Stimulated activated CD8-positive, alpha-beta memory T cell treated with anti-CD3 and anti-CD28 coated beads, Interleukin-12 subunit alpha, Interleukin-12 subunit beta, amount 100 ng/mL, for 4 hours (primary cell): Measurements from ENCODE around the gene PIM3.
"Not testable (repeated sequence)": the region's sequence is repeated elsewhere in the genome, so short reads cannot be mapped to it uniquely, and the experiment has no call there.

ENCODE experiments used
- DNase-seq: peaks from one replicate; pipeline ENCODE4 v3.0.0-alpha.2; 2020; ENCODE audit warnings: low read depth

The PIM3 gene

DNA sequence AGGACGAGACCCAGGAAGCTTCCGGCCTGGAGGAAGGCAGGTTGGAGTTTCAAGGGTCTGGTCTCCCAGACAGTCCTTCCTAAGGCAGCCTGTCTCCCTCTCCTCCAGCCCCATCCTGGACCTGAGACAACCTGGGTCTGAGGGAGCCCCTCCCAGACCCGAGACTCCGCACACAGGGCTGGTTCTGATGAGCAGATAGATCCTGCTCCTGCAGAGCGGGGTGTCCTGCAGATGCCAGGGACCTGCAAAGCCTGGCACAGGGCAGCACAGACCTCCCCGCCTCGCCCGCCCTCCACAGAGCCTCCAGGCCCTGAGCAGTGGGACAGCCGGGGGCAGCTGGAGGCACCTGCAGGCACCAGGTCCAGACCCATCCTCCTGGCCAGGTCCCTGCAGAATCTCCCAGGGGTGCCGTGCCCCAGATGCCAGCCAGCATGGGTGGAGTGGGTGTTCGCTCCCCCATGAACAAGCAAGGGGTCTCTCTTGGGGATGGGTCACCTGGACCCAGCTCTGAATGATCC, 7.8 kb downstream of the PIM3 start:
- no peak for DNase-seq

GRCh38 chr22:49968831-49969661, 8.5 kb downstream of the PIM3 start:
- no peak for DNase-seq

- no peak for DNase-seq
These were observed 9.4 kb downstream of the PIM3 start for GRCh38 chr22:49969751-49970527.

GRCh38 chr22:49970528-49971231, 10.1 kb downstream of the PIM3 start:
- DNase-seq: peak; percentile 93

DNA sequence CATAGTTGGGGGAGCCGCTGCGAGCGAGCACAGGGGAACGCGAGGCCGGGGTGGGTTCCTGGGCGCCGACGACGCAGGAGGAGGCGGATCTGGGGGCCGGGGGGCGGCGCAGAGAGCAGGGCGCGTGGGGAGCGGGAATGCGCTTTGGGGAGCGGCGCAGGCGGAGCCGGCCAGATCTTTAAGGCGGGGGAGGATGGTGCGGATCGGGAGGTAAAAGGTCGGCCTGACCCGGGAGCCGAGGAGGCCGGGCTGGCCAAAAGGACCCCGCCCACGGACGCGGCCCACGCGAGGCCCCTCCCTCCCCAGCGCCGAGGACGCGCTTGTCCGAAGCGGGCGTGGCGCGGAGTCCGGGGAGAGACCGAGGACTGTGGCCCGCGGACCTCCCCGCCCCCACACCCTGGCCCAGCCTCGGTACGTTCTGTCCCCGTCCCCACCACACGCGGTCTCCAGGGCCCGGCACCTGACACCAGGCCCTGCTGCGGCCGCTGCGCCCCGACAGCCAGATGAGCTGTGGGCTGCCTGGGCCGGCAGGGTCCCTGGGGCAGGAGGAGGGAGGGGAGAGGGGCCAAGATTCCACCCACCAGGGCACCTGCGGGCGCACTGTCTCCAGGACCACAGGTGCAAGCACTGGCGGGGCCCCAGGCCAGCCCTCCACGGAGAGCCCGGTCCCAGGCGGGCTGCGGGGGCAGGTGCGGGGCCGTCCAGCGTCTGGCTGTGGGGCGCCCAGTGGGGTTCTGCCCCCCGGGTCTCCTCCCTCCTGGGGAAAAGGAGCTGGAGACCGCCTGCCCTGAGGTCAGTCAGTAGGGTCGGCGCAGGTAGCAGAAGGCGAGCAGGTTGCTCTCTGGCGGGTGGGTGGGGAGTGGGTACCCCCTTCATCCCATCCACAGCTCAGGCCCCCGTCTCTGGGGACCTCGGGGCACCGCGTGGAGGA, 10.9 kb downstream of the PIM3 start:
- DNase-seq: peak; percentile 76

- DNase-seq: peak; percentile 29
These were observed 11.8 kb downstream of the PIM3 start for GRCh38 chr22:49972163-49973017.

DNA sequence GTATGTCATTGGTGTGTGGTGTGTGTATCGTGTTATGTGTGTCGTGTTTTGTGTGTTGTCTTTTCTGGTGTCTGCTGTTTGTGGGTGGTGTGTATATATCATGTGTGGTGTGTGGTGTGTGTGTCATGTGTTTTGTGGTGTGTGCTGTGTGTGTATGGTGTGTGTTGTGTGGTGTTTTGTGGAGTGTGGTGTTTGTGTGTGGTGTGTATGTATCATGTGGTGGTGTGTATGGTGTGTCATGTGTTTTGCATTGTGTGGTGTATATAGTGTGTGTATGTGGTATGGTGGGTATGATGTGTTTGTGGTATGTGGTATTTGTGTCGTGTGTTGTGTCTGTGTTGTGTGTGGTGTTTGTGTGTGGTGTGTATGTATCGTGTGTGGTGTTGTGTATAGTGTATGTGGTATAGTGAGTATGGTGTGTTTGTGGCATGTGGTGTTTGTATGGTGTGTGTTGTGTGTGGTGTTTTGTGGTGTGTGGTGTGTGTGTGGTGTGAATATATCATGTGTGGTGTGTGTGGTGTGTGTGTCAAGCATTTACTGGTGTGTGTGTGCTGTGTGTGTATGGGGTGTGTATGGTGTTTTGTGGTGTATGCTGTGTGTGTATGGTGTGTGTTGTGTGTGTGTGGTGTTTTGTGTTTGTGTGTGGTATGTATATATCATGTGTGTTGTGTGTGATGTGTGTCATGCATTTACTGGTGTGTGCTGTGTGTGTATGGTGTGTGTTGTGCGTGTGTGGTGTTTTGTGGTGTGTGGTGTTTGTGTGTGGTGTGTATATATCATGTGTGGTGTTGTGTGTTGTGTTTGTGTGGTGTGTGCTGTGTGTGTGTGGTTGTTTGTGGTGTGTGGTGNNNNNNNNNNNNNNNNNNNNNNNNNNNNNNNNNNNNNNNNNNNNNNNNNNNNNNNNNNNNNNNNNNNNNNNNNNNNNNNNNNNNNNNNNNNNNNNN, 12.7 kb downstream of the PIM3 start:
- no peak for DNase-seq

DNA sequence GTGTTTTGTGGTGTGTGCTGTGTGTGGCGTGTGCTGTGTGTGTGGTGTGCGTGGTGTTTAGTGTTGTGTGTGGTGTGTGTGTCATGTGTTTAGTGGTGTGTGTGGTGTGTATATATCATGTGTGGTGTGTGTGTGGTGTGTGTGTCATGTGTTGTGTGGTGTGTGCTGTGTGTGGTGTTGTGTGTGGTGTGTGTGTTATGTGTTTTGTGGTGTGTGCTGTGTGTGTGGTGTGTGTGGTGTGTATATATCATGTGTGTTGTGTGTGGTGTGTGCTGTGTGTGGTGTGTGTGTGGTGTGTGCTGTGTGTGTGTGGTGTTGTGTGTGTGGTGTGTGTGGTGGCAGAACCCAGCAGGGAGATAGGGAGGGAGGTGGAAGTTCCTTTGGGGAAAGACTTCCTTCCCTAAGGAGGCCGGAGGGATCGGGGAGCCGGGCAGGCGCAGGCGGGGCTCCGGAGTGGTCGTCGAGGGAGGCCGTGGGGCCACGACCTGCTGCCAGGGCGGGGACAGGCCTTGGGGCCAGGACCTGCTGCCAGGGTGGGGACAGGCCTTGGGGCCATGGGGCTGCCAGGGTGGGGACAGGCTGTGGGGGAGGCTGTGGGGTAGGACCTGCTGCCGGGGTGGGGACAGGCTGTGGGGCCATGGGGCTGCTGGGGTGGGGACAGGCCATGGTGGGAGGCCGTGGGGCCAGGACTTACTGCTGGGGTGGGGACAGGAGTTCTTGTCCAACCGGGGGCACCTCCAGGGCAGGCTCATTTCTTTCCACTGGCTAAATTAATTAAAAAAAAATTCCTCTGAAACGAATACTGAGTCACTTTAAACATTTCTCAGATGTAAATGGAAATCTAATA, 15.2 kb downstream of the PIM3 start:
- peak; percentile 40 for DNase-seq

GRCh38 chr22:49976439-49977175, 16.0 kb downstream of the PIM3 start:
- DNase-seq: peak; percentile 39

DNA sequence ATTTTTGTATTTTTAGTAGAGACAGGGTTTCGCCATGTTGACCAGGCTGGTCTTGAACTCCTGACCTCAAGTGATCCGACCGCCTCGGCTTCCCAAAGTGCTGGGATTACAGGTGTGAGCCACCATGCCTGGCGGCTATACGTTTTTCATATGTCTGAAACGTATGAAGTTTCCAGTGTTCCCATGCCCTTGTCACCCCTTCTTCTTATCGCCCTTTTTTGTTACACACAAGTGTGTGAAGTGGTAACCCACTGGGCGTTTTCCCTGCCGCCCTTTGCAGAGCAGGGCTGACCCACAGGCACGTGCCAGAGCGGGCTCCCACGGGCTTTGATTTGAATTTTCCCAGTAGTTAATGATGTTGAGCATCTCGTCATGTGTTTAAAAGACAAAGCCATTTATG, 17.0 kb downstream of the PIM3 start:
- DNase-seq: no peak

- no peak for DNase-seq
These were observed 19.2 kb downstream of the PIM3 start for GRCh38 chr22:49979587-49980264.

DNA sequence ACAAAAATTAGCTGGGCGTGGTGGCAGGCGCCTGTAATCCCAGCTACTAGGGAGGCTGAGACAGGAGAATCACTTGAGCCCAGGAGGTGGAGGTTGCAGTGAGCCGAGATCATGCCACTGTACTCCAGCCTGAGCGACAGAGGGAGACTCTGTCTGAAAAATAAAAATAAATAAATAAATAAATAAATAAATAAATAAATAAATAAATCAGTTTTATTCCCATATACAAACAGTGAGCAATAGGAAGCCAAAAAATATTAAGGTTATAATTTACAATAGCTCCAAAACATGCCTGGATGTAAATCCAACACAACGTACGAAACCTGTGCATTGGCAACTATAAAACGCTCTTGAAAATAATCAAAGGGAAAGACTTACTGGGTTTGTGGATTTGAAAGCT, 21.2 kb downstream of the PIM3 start:
- not testable (repeated sequence) for DNase-seq

GRCh38 chr22:49983148-49984042, 22.8 kb downstream of the PIM3 start:
- DNase-seq: peak; percentile 33

DNA sequence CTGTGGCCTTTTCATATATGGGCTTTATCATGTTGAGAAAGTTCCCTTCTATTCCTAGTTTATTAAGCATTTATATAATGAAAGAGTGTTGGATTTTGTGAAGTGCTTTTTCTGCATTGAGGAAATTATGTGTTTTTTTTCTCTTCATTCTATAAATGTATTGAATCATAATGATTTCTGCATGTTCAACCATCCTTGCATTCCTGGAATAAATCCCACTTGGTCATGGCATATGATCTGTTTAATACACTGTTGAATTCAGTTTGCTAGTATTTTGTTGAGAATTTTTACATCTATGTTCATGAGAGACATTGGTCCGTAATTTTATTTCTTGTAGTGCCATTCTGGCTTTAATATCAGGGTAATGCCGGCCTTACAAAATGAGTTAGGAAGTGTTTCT, 25.8 kb downstream of the PIM3 start:
- no peak for DNase-seq

- DNase-seq: not testable (repeated sequence)
These were observed 29.3 kb downstream of the PIM3 start for GRCh38 chr22:49989826-49990225.

DNA sequence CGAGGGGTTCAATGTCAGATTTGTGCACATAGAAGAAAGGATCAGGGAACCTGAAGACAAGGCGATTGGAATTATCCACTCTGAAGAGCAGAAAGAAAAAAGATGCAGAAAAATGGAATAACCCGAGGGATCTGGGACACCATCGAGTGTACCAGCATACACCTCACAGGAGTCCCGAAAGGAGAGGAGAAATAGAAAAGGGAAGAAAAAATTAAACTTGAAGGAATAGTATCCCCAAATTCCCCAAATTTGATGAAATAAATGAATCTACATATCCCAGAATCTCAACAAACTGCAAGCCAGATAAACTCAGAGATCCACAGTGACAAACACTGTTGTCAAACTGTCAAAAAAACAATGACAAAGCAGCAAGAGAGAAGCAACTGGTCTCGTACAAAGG, 30.6 kb downstream of the PIM3 start:
- DNase-seq: no peak
